Measurements from ENCODE around the gene DPM2. TPM values are rescaled to one million over a fixed set of nuclear protein-coding genes. Genes with fewer than 3 reads are reported as not detected.

DPM2 gene
- total RNA-seq, 1 donor from 2014 or later = 14.0 TPM

GRCh38 chr9:127892831-127893230 is 44.8 kb downstream of the DPM2 start:
- H3K9me3 ChIP-seq (replicated peaks) = peaks cover 19% of the 10 kb centered on the region
- no peak overlapping the region for H3K27ac ChIP-seq (replicated peaks)
- no peak for DNase-seq
- TF ChIP-seq, protein P1, sequence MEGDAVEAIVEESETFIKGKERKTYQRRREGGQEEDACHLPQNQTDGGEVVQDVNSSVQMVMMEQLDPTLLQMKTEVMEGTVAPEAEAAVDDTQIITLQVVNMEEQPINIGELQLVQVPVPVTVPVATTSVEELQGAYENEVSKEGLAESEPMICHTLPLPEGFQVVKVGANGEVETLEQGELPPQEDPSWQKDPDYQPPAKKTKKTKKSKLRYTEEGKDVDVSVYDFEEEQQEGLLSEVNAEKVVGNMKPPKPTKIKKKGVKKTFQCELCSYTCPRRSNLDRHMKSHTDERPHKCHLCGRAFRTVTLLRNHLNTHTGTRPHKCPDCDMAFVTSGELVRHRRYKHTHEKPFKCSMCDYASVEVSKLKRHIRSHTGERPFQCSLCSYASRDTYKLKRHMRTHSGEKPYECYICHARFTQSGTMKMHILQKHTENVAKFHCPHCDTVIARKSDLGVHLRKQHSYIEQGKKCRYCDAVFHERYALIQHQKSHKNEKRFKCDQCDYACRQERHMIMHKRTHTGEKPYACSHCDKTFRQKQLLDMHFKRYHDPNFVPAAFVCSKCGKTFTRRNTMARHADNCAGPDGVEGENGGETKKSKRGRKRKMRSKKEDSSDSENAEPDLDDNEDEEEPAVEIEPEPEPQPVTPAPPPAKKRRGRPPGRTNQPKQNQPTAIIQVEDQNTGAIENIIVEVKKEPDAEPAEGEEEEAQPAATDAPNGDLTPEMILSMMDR (IDR thresholded peaks at IDR 0.05; ENCODE audit: borderline replicate concordance) = no peak
- H3K4me1 ChIP-seq = peaks cover 22% of the 10 kb centered on the region
- no peak overlapping the region for H3K4me3 ChIP-seq
- H3K36me3 ChIP-seq = peaks cover 78% of the 10 kb centered on the region
- no peaks in the 10 kb centered on the region for H3K27me3 ChIP-seq (ENCODE audit: low read depth)
- intact Hi-C loops (cut with micrococcal nuclease) = no loop called here

GRCh38 chr9:127890053-127890452 is 47.6 kb downstream of the DPM2 start:
- no peak for DNase-seq
- peaks cover 15% of the 10 kb centered on the region for H3K4me1 ChIP-seq
- H3K36me3 ChIP-seq = peaks cover 93% of the 10 kb centered on the region
- no peaks in the 10 kb centered on the region for H3K27me3 ChIP-seq (ENCODE audit: low read depth)
- H3K27ac ChIP-seq (replicated peaks) = no peak overlapping the region
- TF ChIP-seq, protein P1 (IDR thresholded peaks at IDR 0.05; ENCODE audit: borderline replicate concordance) = no peak
- H3K4me3 ChIP-seq = no peak overlapping the region
- intact Hi-C loops (cut with micrococcal nuclease) = no loop called here
- peaks cover 17% of the 10 kb centered on the region for H3K9me3 ChIP-seq (replicated peaks)

DNA sequence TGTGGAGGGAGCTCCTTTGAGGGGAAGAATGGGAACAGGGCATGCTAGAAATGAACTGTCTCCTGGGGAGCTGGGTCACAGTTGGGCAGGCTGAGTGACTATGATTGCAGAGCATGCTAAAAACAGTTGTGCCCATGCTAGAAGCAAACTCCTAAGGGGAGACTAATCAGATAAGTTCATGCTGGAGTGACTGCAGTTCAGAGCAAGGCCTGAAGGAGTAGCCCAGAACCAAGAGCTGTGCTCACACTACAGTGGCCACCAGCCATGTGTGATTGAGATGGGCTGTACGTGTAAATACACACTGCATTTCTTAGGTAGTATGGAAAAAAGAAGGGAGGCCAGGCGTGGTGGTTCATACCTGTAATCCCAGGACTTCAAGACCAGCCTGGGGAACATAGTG is 49.9 kb downstream of the DPM2 start:
- intact Hi-C loops (cut with micrococcal nuclease) = no loop called here
- Histone ChIP-seq H3K4me3 (no peak overlapping the region), H3K36me3 (peaks cover 71% of the 10 kb centered on the region), H3K4me1 (peaks cover 34% of the 10 kb centered on the region), H3K27me3 (ENCODE audit: low read depth) (no peaks in the 10 kb centered on the region), H3K27ac (replicated peaks) (no peak overlapping the region), H3K9me3 (replicated peaks) (peaks cover 4% of the 10 kb centered on the region)
- DNase-seq = no peak
- TF ChIP-seq, protein P1 (IDR thresholded peaks at IDR 0.05; ENCODE audit: borderline replicate concordance) = no peak

GRCh38 chr9:127886401-127886972 is 51.2 kb downstream of the DPM2 start:
- intact Hi-C loops (cut with micrococcal nuclease) = no loop called here
- Histone ChIP-seq H3K27ac (replicated peaks) (no peak overlapping the region), H3K9me3 (replicated peaks) (no peaks in the 10 kb centered on the region), H3K4me1 (peaks cover 44% of the 10 kb centered on the region), H3K36me3 (peaks cover 59% of the 10 kb centered on the region), H3K27me3 (ENCODE audit: low read depth) (no peaks in the 10 kb centered on the region), H3K4me3 (no peak overlapping the region)
- DNase-seq = no peak
- TF ChIP-seq, protein P1 (IDR thresholded peaks at IDR 0.05; ENCODE audit: borderline replicate concordance) = no peak

- intact Hi-C loops (cut with micrococcal nuclease) = no loop called here
- no peaks in the 10 kb centered on the region for H3K27me3 ChIP-seq (ENCODE audit: low read depth)
- peaks cover 52% of the 10 kb centered on the region for H3K36me3 ChIP-seq
- TF ChIP-seq, protein P1 (IDR thresholded peaks at IDR 0.05; ENCODE audit: borderline replicate concordance) = no peak
- H3K4me1 ChIP-seq = peaks cover 44% of the 10 kb centered on the region
- peak overlapping the region; percentile 57 for H3K27ac ChIP-seq (replicated peaks)
- H3K9me3 ChIP-seq (replicated peaks) = no peaks in the 10 kb centered on the region
- DNase-seq = no peak
- H3K4me3 ChIP-seq = no peak overlapping the region
These were observed 52.0 kb downstream of the DPM2 start for GRCh38 chr9:127885508-127886281.

Other genes with a start within 250 kb of the DPM2 start
- not detected for gene CFAP157, start 230.9 kb downstream of the DPM2 start, total RNA-seq
- gene PTRH1, start 222.2 kb downstream of the DPM2 start, total RNA-seq = 13.9 TPM
- 0.25 TPM for gene TTC16, start 221.8 kb downstream of the DPM2 start, total RNA-seq
- 2.3 TPM for gene TOR2A, start 202.6 kb downstream of the DPM2 start, total RNA-seq
- 18.2 TPM for gene SH2D3C, start 159.2 kb downstream of the DPM2 start, total RNA-seq
- 46.4 TPM for gene CDK9, start 151.8 kb downstream of the DPM2 start, total RNA-seq
- 38.0 TPM for gene FPGS, start 135.0 kb downstream of the DPM2 start, total RNA-seq
- 139 TPM for gene ENG, start 83.2 kb downstream of the DPM2 start, total RNA-seq
- gene AK1, start 60.2 kb downstream of the DPM2 start, total RNA-seq = 844 TPM
- 48.4 TPM for gene ST6GALNAC6, start 38.3 kb downstream of the DPM2 start, total RNA-seq
- gene ST6GALNAC4, start 20.8 kb downstream of the DPM2 start, total RNA-seq = 31.3 TPM
- 0.85 TPM for gene PIP5KL1, start 7.1 kb downstream of the DPM2 start, total RNA-seq
- gene EEIG1, start 43.1 kb upstream of the DPM2 start, total RNA-seq = 20.7 TPM
- gene NAIF1, start 129.5 kb upstream of the DPM2 start, total RNA-seq = 7.9 TPM
- gene SLC25A25, start 130.4 kb upstream of the DPM2 start, total RNA-seq = 5.4 TPM
- gene PTGES2, start 189.9 kb upstream of the DPM2 start, total RNA-seq = 141 TPM
- gene LCN2, start 211.6 kb upstream of the DPM2 start, total RNA-seq = not detected
- gene BBLN, start 222.4 kb upstream of the DPM2 start, total RNA-seq = 52.5 TPM